Mucosa of descending colon (tissue), 3 donors: ENCODE data around the gene MRPL49. TPM values are rescaled to one million over a fixed set of nuclear protein-coding genes. Genes with fewer than 3 reads are reported as not detected.
"Not testable (repeated sequence)": the region's sequence is repeated elsewhere in the genome, so short reads cannot be mapped to it uniquely, and the experiment has no call there.

Experiments
- ATAC-seq: fragments of 200-7000 bp; cut with Tn5 transposase; one replicate; pipeline ENCODE4 v1.9.1; 2020; ENCODE audit warnings: mild to moderate bottlenecking, moderate library complexity
- DNase-seq, 3 donors: peaks; one replicate each; pipeline ENCODE4 v3.0.0-alpha.2; 2020
- H3K36me3 ChIP-seq: fragments of 200-600 bp; one replicate; pipeline ENCODE4 v1.8.0; 2021; ENCODE audit warnings: low read depth, mild to moderate bottlenecking
- H3K4me1 ChIP-seq: fragments of 200-600 bp; one replicate; pipeline ENCODE4 v1.8.0; 2021; ENCODE audit warnings: low read depth, mild to moderate bottlenecking
- H3K4me3 ChIP-seq: fragments of 200-600 bp; one replicate; pipeline ENCODE4 v1.8.0; 2021; ENCODE audit warnings: mild to moderate bottlenecking
- H3K9me3 ChIP-seq: fragments of 200-600 bp; one replicate; pipeline ENCODE4 v1.8.0; 2021; ENCODE audit warnings: mild to moderate bottlenecking
- intact Hi-C, 2 donors: fragments of 100-400 bp; cut with DNase I in 1 of 2; cut with micrococcal nuclease in 1 of 2; formaldehyde crosslinking; loops; one replicate each; pipeline versions ENCODE4 v1.11.0 to v1.11.1; 2022; cut with DNase I, micrococcal nuclease
- total RNA-seq, 3 donors: library from RNA; stranded (reverse); fragmentation: NEBNext Ultra II Directional in 2 of 3; extraction: Animal tissue kit (Norgen Biotek cat#: 25700) in 2 of 3; gene quantifications; one replicate each; pipeline versions ENCODE4 v1.2.1 to v1.2.4, GENCODE V29; 2021 to 2023
- TF ChIP-seq, protein P1 (sequence below): fragments of 200-600 bp; IDR thresholded peaks from one replicate; pipeline ENCODE4 v1.8.0; 2022; ENCODE audit warnings: antibody characterized with exemption, mild to moderate bottlenecking
- donor health status: DM: no; HTN: no; CAD: no; lungs with moderate emphysema.
- donor health status: DM: no; HTN: no; CAD: no.
- donor health status: DM: no; HTN: yes; CAD: no.

The MRPL49 gene
- total RNA-seq, 3 donors from 2014 or later = 42.6 to 48.5 (median 45.4) TPM

DNA sequence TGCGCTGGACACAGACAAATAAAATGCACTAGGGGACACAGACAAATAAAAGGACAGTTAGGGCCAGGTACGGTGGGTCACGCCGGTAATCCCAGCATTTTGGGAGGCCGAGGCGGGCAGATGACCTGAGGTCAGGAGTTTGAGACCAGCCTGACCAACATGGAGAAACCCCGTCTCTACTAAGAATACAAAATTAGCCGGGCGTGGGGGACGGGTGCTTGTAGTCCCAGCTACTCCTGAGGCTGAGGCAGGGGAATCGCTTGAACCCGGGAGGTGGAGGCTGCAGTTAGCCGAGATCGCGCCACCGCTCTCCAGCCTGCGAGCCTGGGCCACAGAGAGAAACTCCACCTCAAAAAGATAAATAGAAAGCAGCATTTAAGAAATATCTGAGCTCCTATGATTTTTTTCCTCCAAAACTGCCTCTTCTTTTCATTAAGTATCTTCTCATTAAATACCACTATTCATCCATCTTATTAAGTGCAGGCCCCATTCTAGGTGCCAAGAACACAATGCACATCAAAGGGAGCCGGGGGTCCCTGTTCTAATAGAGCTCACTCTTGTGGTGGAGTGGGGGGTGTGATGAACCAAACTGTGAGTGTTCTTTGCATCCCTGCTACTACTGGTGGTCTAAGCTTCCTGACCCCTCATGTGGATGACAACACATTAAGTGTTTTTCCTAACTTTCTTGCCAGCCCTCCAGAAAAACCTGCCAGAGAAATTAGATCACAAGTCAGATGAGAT is 3.9 kb upstream of the MRPL49 start:
- intact Hi-C loops = no loop called here
- DNase-seq (peak in 1 of 3 donors; percentile 62), ATAC-seq (no peak)
- Histone ChIP-seq H3K9me3 (no peaks in the 10 kb centered on the region), H3K4me3 (no peak overlapping the region), H3K4me1 (peaks cover 32% of the 10 kb centered on the region), H3K36me3 (peaks cover 5% of the 10 kb centered on the region)
- TF ChIP-seq, protein P1, sequence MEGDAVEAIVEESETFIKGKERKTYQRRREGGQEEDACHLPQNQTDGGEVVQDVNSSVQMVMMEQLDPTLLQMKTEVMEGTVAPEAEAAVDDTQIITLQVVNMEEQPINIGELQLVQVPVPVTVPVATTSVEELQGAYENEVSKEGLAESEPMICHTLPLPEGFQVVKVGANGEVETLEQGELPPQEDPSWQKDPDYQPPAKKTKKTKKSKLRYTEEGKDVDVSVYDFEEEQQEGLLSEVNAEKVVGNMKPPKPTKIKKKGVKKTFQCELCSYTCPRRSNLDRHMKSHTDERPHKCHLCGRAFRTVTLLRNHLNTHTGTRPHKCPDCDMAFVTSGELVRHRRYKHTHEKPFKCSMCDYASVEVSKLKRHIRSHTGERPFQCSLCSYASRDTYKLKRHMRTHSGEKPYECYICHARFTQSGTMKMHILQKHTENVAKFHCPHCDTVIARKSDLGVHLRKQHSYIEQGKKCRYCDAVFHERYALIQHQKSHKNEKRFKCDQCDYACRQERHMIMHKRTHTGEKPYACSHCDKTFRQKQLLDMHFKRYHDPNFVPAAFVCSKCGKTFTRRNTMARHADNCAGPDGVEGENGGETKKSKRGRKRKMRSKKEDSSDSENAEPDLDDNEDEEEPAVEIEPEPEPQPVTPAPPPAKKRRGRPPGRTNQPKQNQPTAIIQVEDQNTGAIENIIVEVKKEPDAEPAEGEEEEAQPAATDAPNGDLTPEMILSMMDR = peak; percentile 5

- H3K4me1 ChIP-seq = peaks cover 34% of the 10 kb centered on the region
- peak in 1 of 3 donors; percentile 24 for DNase-seq
- intact Hi-C loops, H3K9me3 ChIP-seq, H3K4me3 ChIP-seq, ATAC-seq, H3K36me3 ChIP-seq: not testable (repeated sequence)
These were observed 3.0 kb upstream of the MRPL49 start for GRCh38 chr11:65118891-65119669.

GRCh38 chr11:65119670-65119995 is 2.5 kb upstream of the MRPL49 start:
- intact Hi-C loops = no loop called here
- H3K4me3 ChIP-seq = no peak overlapping the region
- ATAC-seq (no peak), DNase-seq (no peak)
- no peaks in the 10 kb centered on the region for H3K9me3 ChIP-seq
- peaks cover 34% of the 10 kb centered on the region for H3K4me1 ChIP-seq
- TF ChIP-seq, protein P1 = no peak
- H3K36me3 ChIP-seq = peaks cover 5% of the 10 kb centered on the region

DNA sequence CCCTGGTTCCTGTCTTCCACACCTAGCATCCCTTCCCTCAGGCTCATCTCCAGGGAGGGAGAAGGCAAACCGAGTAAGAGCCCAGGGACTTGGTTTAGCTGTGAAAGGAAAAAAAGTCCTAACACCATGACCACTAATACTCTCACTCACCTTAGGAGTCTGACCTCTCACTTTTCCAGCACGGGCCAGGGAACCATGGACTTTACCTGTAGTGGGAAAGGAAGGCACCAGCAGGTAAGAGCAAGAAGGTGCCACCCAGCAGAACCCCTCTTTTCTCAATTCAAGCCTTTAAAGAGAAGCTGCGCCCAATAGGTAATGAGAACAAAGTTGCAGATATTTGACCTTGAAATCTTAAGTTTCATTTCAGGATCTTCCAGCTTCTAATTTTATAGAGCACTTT is 1.3 kb upstream of the MRPL49 start:
- DNase-seq (no peak), ATAC-seq (no peak)
- H3K9me3 ChIP-seq = no peaks in the 10 kb centered on the region
- peaks cover 5% of the 10 kb centered on the region for H3K36me3 ChIP-seq
- TF ChIP-seq, protein P1 = no peak
- peaks cover 34% of the 10 kb centered on the region for H3K4me1 ChIP-seq
- intact Hi-C loops = no loop called here
- H3K4me3 ChIP-seq = no peak overlapping the region

- intact Hi-C loops = no loop called here
- peaks cover 28% of the 10 kb centered on the region for H3K4me1 ChIP-seq
- TF ChIP-seq, protein P1 = no peak
- H3K36me3 ChIP-seq = peaks cover 10% of the 10 kb centered on the region
- ATAC-seq = peak; percentile 4
- H3K4me3 ChIP-seq = peak overlapping the region; percentile 64
- H3K9me3 ChIP-seq = no peaks in the 10 kb centered on the region
- DNase-seq = peak in 2 of 3 donors; percentile 70 to 72
These were observed 665 bp upstream of the MRPL49 start for GRCh38 chr11:65121447-65121864.
